Activated naive CD4-positive, alpha-beta T cell treated with anti-CD3 and anti-CD28 coated beads, Interleukin-2, amount 50 U/mL, for 16 hours (primary cell): ENCODE data around the gene PTMS.

Experiments used
- DNase-seq: peaks from one replicate; pipeline ENCODE4 v3.0.0-alpha.2; 2020

Gene PTMS

GRCh38 chr12:6772726-6773589 is 6.8 kb downstream of the PTMS start:
- no peak for DNase-seq

- peak; percentile 51 for DNase-seq
Measured at GRCh38 chr12:6773590-6774351, 7.6 kb downstream of the PTMS start.

DNA sequence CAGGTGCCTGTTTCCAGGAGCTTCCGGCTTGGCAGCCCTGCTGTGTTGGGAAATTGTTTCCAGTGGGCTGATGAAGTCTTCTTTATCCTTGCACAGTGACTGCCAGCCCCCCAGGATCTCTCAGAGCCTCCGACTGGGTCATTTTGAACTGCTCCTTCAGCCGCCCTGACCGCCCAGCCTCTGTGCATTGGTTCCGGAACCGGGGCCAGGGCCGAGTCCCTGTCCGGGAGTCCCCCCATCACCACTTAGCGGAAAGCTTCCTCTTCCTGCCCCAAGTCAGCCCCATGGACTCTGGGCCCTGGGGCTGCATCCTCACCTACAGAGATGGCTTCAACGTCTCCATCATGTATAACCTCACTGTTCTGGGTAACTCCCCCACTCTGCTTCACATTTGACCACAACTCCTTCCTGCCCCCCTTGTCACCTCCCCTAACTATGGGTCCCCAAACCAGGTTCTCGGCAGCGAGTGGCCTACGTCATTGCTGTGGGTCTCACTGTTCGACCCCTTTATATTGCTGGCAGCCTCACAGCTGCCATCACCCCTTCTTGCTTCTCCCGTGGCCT is 8.4 kb downstream of the PTMS start:
- no peak for DNase-seq

DNA sequence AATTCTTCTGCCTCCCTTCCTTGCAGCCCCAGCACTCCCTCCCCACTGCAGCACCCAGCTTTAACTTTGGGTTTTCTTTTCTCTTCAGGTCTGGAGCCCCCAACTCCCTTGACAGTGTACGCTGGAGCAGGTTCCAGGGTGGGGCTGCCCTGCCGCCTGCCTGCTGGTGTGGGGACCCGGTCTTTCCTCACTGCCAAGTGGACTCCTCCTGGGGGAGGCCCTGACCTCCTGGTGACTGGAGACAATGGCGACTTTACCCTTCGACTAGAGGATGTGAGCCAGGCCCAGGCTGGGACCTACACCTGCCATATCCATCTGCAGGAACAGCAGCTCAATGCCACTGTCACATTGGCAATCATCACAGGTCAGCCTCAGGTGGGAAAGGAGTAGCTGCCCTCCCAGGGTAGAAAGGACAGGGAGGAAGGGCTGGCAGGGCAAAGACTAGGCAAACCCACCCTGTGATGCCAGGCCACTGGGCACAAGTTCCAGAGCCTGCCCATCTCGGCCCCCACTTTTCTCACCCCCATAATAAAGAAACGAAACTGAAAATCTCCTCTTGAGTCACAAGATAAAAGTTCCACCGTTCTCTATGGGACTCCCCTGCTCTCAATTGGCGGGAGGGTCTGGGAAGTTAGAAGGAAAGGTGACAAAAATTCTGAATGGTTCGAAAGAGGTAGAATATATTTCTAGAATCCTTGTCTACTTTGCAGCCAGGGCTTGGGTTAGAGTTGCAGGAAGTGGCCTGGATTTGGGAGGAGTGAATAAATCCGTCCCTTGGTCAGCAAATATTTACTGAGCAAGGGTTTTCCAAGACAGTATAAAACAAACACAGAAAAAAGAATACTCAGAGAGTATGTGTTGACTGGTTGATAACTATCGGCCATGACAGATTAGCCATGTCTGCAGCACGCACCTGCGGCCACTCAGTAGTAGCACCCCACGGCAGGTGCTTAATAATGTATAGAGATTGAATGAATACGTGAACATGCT is 9.3 kb downstream of the PTMS start:
- no peak for DNase-seq

GRCh38 chr12:6777386-6777785 is 11.2 kb downstream of the PTMS start:
- DNase-seq = no peak

DNA sequence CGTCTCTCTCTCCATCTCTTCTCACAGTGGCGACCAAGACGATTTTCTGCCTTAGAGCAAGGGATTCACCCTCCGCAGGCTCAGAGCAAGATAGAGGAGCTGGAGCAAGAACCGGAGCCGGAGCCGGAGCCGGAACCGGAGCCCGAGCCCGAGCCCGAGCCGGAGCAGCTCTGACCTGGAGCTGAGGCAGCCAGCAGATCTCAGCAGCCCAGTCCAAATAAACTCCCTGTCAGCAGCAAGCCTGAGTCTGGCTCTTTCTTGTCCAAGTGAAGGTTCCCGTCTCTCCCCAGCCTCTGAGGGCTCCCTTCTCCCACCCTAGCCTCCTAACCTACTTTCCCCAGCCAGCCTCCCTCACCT is 12.0 kb downstream of the PTMS start:
- DNase-seq = no peak

DNA sequence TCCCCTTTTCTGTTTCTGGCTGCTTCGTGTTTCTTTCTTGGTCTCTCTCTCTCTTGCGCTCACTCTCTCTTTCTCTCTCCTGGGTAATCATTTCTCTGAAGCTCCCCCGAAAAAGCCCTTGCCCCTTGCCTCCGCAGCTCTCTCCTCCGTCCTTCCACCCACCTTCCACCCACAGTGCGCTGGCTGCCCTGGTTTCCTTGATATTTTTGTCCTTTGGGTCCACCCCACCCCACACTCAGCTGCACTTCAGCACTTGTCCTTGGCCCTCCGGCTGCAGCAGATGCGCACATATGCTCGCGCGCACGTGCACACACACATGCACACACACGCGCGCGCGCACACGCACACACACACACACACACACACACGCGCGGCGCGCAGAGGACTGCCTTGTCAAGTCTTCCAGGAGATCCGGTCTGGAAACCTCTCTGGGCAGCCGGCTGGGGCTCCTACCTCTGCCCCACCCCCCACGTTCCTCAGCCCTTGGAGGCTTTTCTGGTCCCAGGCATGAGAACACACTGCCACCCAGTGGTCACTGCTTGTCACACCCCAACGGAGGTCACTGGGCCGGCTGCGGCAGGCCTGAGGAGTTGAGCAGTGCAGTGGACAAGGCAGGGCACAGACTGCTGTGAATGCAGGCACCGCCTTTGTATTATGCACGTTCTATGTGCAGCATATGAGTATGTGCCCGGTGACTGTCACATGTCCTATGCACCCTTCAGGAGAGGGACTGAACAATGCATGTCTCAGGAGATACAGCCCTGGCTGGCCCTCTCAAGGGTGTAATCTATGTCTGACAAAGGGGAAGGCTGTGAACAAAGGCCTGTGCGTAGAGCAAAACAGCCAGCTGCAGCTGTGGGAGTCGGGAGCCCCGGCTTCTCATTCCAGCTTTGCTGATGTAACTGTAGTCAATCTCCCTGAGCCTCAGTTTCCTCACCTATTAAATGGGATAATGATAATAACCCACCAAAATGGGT is 12.7 kb downstream of the PTMS start:
- peak; percentile 87 for DNase-seq

DNA sequence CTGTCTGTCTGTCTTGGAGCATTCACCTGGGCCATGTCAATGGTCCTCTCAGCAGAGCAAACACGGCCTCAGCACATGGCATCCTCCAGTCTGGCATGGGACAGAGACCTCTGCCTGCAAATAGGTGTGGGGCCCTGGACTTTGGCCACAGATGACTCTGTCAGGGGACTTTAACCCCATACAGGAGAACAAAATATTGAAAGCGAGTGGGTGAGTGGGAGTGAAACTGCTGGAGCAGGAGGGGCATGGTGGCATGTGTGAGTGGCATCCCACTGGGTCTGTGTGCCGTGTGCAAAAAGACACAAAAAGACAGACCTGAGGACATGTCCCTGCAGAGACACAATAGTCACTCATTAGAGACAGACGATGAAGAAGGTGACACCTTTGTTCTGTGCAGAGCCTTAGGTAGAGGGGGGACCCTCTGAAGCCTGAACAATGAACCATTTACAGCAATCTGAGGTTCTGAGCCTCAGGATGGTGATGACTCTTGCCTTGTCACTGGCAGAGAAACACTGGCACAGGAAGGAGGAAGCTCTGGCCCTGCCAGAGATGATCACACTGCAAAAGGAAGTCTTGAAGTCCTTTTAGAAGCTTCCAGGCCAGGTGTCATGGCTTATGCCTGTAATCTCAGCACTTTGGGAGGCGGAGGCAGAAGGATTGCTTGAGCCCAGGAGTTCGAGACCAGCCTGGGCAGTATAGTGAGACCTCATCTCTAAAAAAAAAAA is 13.7 kb downstream of the PTMS start:
- no peak for DNase-seq

DNA sequence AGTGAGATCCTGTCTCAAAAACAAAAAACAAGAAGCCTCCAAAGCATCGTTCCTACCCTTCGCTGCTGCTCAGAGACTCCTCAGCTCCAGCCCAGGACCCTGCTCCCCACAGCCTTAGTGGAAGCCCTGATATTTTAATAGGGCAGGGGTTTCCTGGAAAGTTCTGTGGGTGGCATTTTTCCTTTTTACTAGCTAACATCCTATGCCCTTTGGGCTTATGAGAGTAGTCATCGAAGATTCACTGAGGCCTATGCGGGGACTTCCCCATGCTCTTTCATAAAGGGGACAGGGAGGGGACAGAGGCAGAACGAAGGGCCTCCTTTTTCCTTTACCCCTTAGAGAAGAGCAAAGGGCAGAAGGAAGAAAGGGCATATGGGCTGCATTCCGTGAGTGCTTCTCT is 14.4 kb downstream of the PTMS start:
- no peak for DNase-seq

- no peak for DNase-seq
Measured at GRCh38 chr12:6782119-6782518, 16.0 kb downstream of the PTMS start.

DNA sequence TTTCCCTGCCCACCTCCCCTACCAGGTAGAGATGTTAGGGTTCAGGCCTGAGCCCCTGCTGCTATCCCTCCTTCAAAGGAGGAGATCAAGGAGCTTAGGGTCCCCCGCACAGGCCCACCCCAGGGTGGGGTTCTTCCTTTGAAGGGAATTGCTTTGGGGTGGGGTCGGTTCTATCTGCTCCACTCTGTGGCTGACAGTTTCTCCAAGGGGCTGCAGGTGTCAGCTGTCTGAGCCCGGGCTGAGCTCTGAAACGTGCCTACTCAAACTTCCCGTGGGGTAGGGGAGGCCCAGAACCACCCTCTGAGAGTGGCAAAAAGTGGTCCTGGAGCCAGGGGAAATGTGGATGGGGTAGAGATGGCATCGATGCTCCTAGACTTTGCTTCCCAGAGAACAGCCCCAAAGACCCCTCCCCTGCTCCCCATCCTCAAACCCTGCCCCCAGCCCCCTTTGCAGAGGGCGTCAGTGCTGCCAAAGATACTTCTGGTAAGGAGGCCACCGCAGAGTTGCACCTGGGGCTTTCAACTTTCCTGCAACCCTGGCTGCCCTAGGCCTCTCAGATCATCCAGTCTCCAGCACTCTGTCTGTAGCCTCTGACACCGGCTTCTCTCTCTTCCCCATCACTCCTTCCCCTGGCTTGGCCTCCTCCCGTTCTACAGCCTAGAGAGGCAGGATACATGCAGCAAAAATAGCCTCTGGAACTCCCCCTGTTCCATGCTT is 16.8 kb downstream of the PTMS start:
- DNase-seq = no peak

DNA sequence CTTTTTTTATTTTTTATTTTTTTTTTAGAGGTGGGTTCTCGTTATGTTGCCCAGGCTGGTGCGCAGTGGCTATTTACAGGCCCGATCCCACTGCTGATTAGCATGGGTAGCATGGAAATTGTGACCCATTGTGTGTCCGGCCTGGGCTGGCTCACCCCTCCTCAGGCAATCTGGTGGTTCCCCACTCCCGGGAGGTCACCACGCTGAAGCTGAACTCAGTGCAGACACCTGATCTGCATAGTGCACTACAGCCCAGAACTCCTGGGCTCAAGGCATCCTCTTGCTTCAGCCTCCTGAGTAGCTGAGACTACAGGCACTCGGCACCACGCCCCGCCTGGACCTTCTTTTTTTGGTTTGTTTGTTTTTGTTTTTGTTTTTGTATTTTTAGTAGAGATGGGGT is 17.7 kb downstream of the PTMS start:
- no peak for DNase-seq

DNA sequence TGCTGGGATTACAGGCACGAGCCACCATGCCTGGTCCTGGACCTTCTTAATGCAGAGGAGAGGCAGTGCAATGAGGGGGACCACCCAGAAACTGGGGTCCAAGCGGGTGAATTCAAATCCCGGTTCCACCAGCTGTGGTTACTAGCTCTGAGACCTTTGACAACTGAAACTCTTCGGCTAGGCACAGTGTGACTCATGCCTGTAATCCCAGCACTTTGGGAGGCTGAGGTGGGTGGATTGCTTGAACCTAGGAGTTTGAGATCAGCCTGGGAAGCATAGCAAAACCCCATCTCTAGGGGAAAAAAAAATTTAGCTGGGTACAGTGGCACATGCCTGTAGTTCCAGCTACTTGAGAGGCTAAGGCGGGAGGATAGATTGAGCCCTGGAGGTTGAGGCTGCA is 18.1 kb downstream of the PTMS start:
- DNase-seq = no peak

GRCh38 chr12:6784761-6785160 is 18.6 kb downstream of the PTMS start:
- DNase-seq = no peak

DNA sequence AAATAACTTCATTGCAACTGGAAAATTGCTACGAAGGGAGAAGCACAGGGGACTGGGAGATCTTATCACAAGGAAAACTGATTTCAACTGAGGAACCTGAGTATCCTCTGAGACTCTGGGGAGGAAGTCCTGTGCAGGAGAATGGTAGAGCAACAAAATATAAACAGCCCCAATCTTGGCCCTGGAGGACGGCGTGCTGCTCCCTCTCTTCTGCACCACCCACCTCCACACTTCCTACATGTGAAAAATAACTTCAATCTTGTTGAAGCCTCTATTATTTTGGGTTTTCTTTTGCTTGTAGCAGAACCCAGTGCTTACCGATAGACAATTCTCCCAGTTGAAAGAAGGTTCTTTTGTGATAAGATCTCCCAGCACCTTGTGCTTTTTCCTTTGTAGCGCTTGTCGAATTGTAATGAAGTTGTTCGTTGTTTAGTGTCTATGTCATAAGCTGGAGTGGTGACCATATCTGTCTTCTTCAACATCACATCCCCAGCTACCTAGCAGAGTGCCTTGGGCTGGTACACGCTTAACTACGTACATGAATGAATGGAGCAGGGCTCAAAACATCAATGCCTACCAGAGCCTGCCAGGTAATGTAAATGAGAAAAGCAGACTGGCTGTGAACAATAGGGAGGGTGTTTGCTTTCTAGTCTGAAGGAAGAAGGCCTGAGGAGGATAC is 20.4 kb downstream of the PTMS start:
- DNase-seq = no peak

DNA sequence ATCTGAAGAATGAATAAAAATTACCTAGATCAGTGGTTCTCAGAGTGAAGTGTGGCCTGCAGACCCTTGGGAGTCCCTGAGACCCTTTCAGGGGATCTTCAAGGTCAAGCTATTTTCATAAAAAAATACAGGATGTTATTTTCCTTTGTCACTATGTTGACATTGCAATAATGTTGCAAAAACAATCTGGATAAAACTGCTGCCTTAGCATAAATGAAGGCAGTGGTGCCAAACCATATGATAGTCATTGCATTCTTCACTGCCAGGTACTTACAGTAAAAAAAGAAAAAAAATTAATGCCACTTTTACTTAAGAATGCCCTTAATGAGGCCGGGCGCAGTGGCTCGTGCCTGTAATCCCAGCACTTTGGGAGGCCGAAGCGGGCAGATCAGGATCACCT is 21.1 kb downstream of the PTMS start:
- no peak for DNase-seq

DNA sequence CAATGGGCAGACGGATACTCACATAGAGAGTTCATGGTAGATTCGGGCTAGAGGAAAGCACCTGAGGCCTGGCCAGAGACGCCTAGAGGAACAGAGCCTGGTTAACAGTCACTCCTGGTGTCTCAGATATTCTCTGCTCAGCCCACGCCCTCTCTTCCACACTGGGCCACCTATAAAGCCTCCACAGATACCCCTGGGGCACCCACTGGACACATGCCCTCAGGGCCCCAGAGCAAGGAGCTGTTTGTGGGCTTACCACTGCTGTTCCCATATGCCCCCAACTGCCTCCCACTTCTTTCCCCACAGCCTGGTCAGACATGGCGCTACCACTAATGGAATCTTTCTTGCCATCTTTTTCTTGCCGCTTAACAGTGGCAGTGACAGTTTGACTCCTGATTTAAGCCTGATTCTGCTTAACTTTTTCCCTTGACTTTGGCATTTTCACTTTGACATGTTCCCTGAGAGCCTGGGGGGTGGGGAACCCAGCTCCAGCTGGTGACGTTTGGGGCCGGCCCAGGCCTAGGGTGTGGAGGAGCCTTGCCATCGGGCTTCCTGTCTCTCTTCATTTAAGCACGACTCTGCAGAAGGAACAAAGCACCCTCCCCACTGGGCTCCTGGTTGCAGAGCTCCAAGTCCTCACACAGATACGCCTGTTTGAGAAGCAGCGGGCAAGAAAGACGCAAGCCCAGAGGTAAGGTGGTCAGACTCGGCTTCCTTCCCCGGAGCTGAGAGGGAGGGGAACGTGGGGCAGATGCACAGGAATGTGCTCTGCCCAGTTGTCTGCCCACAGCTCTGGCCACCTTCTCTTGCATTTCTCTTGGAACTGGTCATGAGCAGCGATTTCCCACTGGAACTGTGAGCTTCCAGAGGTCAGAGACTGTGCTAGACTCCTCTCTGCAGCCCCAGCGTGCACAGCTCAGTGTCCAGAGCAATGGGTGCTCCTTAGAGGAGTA is 23.1 kb downstream of the PTMS start, which contains the start of gene CD4:
Gene CD4 (plus strand): TSS at position 557 of the 953 bp plus-strand sequence. CDS start 10,611 bp downstream, outside the sequence.
- peak; percentile 71 for DNase-seq

DNA sequence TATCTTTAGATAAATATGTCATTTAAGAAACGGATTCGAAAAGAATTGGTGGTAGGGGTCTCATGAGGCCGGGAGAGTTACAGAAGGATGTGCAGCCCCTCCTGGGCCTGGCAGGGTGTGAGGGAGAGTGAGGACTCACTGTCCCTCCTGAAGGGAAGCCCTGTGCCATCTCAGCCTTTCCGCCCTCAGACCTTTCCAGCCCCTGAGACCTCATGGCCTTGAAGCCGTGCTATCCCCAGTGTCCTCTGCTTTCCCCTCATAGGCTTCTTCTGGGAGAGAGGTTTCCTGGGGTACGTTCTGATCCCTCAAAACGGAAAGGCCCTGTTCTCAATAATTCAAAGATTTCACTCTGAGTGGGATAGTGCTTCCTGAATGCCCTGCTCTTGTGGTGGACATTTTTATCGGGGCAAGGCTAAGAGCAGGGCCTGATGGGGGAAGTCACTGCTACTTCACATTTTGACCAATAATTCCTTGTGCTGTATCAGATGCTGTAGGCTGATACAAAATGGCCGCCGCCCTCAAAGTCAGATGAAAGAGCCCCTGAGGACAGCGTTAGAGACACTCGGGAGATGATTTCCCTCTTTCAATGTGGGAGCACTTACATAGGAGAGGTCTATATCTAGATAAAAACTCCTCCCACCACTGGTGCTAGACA is 24.5 kb downstream of the PTMS start:
- DNase-seq = peak; percentile 60
